Panc1 (cell line): ENCODE measurements around the gene LRBA. TPM values are rescaled to one million over a fixed set of nuclear protein-coding genes. Genes with fewer than 3 reads are reported as not detected.

Source experiments
- ATAC-seq: fragments of 200-7000 bp; cut with Tn5 transposase; 2 replicates; pipeline ENCODE4 v1.9.1; 2020; ENCODE audit warnings: mild to moderate bottlenecking, moderate library complexity
- BruUV-seq: library from RNA; stranded (reverse); fragments of 400-500 nt; replicated peaks from 2 replicates; lab custom pipeline; 2021; lab: Mats Ljungman, UMichigan
- CTCF ChIA-PET: fragments of 300-600 bp; sonication (Branson Sonifier 250); formaldehyde crosslinking; loops from one replicate; lab custom pipeline; 2022; ENCODE audit warnings: antibody characterized with exemption; lab: Charles Lee
- POLR2A ChIA-PET: fragments of 300-600 bp; sonication (Branson Sonifier 250); formaldehyde crosslinking; loops from one replicate; lab custom pipeline; 2022; ENCODE audit warnings: antibody characterized with exemption; lab: Charles Lee
- DNase-seq: peaks from one replicate; pipeline ENCODE4 v3.0.0-alpha.2; 2010; ENCODE audit warnings: low read depth, low spot score
- H3K27ac ChIP-seq: 2 replicates; pipeline ENCODE4 v1.5.1; 2011; ENCODE audit warnings: mild to moderate bottlenecking, low read length, inconsistent platforms
- H3K27me3 ChIP-seq: fragments of 200-500 bp; sonication (Bioruptor generic); 2 replicates; pipeline ENCODE4 v1.6.0; 2014; ENCODE audit warnings: low read length, inconsistent platforms; ENCODE audit not compliant: control insufficient read depth, insufficient read depth
- H3K36me3 ChIP-seq: fragments of 200-500 bp; sonication (Bioruptor generic); 2 replicates; pipeline ENCODE4 v1.5.1; 2014; ENCODE audit warnings: inconsistent platforms, mild to moderate bottlenecking, low read length, moderate library complexity; ENCODE audit not compliant: control insufficient read depth, insufficient read depth
- H3K4me1 ChIP-seq: 2 replicates; pipeline ENCODE4 v1.5.1; 2011; ENCODE audit warnings: inconsistent platforms, mild to moderate bottlenecking, low read length, moderate library complexity; ENCODE audit not compliant: control insufficient read depth, insufficient read depth
- H3K4me3 ChIP-seq, 2 experiments: 2 replicates each; pipeline ENCODE4 v1.5.1; 2011 to 2012; ENCODE audit warnings: low read depth in 2 of 2, low read length in 2 of 2, mild to moderate bottlenecking in 2 of 2, inconsistent platforms in 1 of 2, moderate library complexity in 1 of 2
- H3K9me3 ChIP-seq: fragments of 200-500 bp; sonication (Bioruptor generic); 2 replicates; pipeline ENCODE4 v1.5.1; 2014; ENCODE audit warnings: low read depth, mild to moderate bottlenecking, inconsistent platforms, low read length, moderate library complexity; ENCODE audit not compliant: control insufficient read depth, insufficient read depth
- POLR2AphosphoS5 ChIP-seq: IDR thresholded peaks from 2 replicates; pipeline ENCODE4 v1.6.1; 2012; ENCODE audit warnings: mild to moderate bottlenecking, low read depth, low read length, moderate library complexity
- TCF7L2 ChIP-seq: IDR thresholded peaks from 2 replicates; pipeline ENCODE4 v1.6.1; 2011; ENCODE audit warnings: mild to moderate bottlenecking, low read depth, low read length, inconsistent platforms
- in situ Hi-C: cut with HindIII; loops from 2 replicates; pipeline ENCODE4 v1.10.0; 2016; ENCODE audit warnings: low sequenced_read_pairs, low pct_unique_long_range_greater_than_20kb
- intact Hi-C: fragments of 100-400 bp; cut with micrococcal nuclease; formaldehyde crosslinking; loops from one replicate; pipeline ENCODE4 v1.10.0; 2022; ENCODE audit not compliant: unreplicated experiment
- total RNA-seq: library from RNA; stranded (reverse); gene quantifications from one replicate; pipeline ENCODE4 v1.2.1, GENCODE V29; 2021; ENCODE audit not compliant: unreplicated experiment
- TF ChIP-seq, protein P1 (sequence below), 2 experiments: IDR thresholded peaks; 2 replicates each; pipeline ENCODE4 v1.6.1; 2011 to 2012; ENCODE audit warnings: low read depth in 2 of 2, control low read depth in 1 of 2, low read length in 1 of 2, mild to moderate bottlenecking in 1 of 2, moderate library complexity in 1 of 2; ENCODE audit not compliant: insufficient read depth in 1 of 2
- TF ChIP-seq, protein P2 (sequence below): fragments of 450-650 bp; IDR thresholded peaks from 2 replicates; pipeline ENCODE4 v1.5.1; 2017; ENCODE audit warnings: mild to moderate bottlenecking

LRBA gene
- total RNA-seq, 1 experiment from 2014 or later, result 26.4 TPM

DNA sequence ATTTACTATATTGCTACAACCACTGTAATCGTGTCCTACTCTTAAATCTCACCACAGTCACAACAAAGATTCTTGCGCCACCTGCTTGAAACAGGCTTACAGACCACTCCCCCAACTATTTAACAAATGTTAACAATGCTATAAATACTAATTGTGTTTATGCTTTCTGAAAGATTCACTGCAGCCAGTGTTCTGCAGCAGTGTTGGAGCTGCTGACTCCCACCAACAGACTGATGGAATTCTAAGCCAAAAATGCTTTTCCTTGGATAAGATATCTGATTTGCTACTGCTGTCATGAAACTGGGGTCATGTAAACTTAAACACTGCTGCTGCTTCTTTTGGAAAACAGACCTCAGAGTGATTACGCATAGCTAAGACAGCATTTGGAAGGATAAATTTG, 677.4 kb downstream of the LRBA start:
- ChIA-PET POLR2A (no interaction called here), CTCF (no interaction called here)
- Histone ChIP-seq H3K4me3 (no peak overlapping the region), H3K9me3 (no peaks in the 10 kb centered on the region), H3K4me1 (no peaks in the 10 kb centered on the region), H3K27ac (no peak overlapping the region), H3K27me3 (no peaks in the 10 kb centered on the region), H3K36me3 (no peaks in the 10 kb centered on the region)
- no TSS peak for BruUV-seq
- TF ChIP-seq POLR2AphosphoS5, result no peak
- intact Hi-C loops (no loop called here), in situ Hi-C loops (no loop called here)
- ATAC-seq, result no peak
- no peak for DNase-seq

GRCh38 chr4:150336676-150337412, 678.2 kb downstream of the LRBA start:
- Histone ChIP-seq H3K4me3 (no peak overlapping the region), H3K27me3 (no peaks in the 10 kb centered on the region), H3K4me1 (no peaks in the 10 kb centered on the region), H3K27ac (no peak overlapping the region), H3K9me3 (no peaks in the 10 kb centered on the region), H3K36me3 (no peaks in the 10 kb centered on the region)
- BruUV-seq, result no TSS peak
- no peak for TF ChIP-seq POLR2AphosphoS5
- TF ChIP-seq, protein P1, sequence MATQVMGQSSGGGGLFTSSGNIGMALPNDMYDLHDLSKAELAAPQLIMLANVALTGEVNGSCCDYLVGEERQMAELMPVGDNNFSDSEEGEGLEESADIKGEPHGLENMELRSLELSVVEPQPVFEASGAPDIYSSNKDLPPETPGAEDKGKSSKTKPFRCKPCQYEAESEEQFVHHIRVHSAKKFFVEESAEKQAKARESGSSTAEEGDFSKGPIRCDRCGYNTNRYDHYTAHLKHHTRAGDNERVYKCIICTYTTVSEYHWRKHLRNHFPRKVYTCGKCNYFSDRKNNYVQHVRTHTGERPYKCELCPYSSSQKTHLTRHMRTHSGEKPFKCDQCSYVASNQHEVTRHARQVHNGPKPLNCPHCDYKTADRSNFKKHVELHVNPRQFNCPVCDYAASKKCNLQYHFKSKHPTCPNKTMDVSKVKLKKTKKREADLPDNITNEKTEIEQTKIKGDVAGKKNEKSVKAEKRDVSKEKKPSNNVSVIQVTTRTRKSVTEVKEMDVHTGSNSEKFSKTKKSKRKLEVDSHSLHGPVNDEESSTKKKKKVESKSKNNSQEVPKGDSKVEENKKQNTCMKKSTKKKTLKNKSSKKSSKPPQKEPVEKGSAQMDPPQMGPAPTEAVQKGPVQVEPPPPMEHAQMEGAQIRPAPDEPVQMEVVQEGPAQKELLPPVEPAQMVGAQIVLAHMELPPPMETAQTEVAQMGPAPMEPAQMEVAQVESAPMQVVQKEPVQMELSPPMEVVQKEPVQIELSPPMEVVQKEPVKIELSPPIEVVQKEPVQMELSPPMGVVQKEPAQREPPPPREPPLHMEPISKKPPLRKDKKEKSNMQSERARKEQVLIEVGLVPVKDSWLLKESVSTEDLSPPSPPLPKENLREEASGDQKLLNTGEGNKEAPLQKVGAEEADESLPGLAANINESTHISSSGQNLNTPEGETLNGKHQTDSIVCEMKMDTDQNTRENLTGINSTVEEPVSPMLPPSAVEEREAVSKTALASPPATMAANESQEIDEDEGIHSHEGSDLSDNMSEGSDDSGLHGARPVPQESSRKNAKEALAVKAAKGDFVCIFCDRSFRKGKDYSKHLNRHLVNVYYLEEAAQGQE (IDR thresholded peaks at IDR 0.05; ENCODE audit: insufficient read depth in 1 of 2, low read depth in 2 of 2, low read length in 1 of 2), result no peak
- no peak for ATAC-seq
- intact Hi-C loops, result no loop called here
- ChIA-PET CTCF (no interaction called here), POLR2A (no interaction called here)
- DNase-seq, result no peak
- in situ Hi-C loops, result no loop called here

GRCh38 chr4:150332961-150333360, 682.1 kb downstream of the LRBA start:
- no peaks in the 10 kb centered on the region for H3K27me3 ChIP-seq
- in situ Hi-C loops (no loop called here), intact Hi-C loops (no loop called here)
- no peaks in the 10 kb centered on the region for H3K36me3 ChIP-seq
- ChIA-PET CTCF (no interaction called here), POLR2A (no interaction called here)
- H3K4me3 ChIP-seq, result no peak overlapping the region
- H3K4me1 ChIP-seq, result no peaks in the 10 kb centered on the region
- TF ChIP-seq, protein P2, sequence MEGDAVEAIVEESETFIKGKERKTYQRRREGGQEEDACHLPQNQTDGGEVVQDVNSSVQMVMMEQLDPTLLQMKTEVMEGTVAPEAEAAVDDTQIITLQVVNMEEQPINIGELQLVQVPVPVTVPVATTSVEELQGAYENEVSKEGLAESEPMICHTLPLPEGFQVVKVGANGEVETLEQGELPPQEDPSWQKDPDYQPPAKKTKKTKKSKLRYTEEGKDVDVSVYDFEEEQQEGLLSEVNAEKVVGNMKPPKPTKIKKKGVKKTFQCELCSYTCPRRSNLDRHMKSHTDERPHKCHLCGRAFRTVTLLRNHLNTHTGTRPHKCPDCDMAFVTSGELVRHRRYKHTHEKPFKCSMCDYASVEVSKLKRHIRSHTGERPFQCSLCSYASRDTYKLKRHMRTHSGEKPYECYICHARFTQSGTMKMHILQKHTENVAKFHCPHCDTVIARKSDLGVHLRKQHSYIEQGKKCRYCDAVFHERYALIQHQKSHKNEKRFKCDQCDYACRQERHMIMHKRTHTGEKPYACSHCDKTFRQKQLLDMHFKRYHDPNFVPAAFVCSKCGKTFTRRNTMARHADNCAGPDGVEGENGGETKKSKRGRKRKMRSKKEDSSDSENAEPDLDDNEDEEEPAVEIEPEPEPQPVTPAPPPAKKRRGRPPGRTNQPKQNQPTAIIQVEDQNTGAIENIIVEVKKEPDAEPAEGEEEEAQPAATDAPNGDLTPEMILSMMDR, result no peak
- TF ChIP-seq TCF7L2 (no peak), POLR2AphosphoS5 (no peak)
- TF ChIP-seq, protein P1 (IDR thresholded peaks at IDR 0.05; ENCODE audit: insufficient read depth in 1 of 2, low read depth in 2 of 2, low read length in 1 of 2), result no peak
- ATAC-seq (no peak), DNase-seq (no peak)
- no peak overlapping the region for H3K27ac ChIP-seq
- no TSS peak for BruUV-seq
- no peaks in the 10 kb centered on the region for H3K9me3 ChIP-seq
